Dedifferentiated amniotic fluid mesenchymal stem cell (primary cell): ENCODE results near the gene NFAT5.
A peak's percentile ranks its signal among the peaks of the same experiment; 100 is the strongest.
"Not testable (repeated sequence)": the region's sequence is repeated elsewhere in the genome, so short reads cannot be mapped to it uniquely, and the experiment has no call there.

Experiments
- DNase-seq: peaks from one replicate; pipeline ENCODE4 v3.0.0-alpha.2; 2016; ENCODE audit errors: extremely low spot score

NFAT5 gene

DNA sequence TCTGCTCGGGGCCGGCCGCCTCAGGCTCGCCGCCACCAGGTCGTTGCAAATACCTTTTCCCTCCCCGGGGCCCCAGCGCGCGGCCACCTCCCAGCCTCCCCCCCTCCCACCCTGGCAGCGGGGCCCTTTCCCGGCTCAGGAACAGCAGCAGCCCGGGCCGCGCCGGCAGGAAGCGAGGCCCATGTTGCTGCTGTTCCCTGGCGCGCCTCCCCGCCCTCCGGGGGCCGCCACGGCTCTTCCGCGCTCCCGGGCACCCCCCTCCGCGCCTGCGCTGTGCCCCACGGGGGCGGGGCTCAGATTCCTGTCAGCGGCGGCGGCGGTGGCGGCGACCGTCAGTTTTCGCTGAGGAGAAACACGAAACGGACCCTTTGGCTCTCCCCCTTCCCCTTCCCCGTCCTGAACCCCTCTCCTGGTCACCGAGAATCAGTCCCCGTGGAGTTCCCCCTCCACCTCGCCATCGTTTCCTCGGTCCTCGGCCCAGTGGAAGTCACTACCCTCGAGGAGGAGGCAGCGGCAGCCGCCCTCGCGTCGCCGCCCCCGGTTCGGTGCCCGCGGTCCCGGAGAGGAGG, at the start of gene NFAT5:
NFAT5 (plus strand) TSS at position 296 of the 569 bp plus-strand sequence. CDS start 336 bp downstream, outside the sequence.
- DNase-seq: peak; percentile 61

- not testable (repeated sequence) for DNase-seq
Observed at GRCh38 chr16:69517914-69518313, 47.9 kb upstream of the NFAT5 start.

GRCh38 chr16:69520413-69520799, 45.4 kb upstream of the NFAT5 start:
- DNase-seq: no peak

- DNase-seq: peak; percentile 81
Observed at GRCh38 chr16:69520800-69521602, 44.8 kb upstream of the NFAT5 start.

GRCh38 chr16:69522041-69522578, 43.7 kb upstream of the NFAT5 start:
- DNase-seq: no peak

DNA sequence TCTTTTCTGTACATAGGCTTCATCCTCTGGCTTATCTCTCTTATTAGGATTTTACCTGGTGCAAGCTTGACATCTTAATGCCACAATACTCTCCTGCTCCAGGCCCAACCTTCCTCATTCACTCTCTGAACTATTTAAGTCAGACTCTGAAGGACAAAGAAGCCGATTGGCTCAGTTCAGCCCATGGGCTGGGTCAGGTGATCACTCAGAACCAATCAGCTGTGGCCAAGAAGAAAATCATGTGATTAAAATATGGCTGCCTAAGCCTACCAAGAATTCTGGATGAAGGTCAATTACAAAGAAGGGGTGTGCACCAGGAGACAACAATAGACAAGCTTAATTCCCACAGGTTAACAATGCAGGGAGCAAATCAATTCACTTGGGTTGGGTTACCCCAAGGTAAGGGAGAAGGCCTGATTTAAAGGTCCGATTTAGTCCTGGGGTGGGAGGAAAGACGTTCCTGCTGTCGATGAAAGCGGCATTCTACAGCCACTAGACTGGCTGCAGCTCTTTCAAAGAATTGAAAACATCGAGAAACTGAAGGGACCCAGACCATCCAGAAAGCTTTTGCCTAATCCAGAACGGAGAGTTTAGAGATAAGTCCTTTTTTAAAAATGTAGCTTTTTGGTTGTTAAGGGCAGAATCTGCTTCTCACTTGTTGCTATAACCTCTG, 42.9 kb upstream of the NFAT5 start:
- no peak for DNase-seq

DNA sequence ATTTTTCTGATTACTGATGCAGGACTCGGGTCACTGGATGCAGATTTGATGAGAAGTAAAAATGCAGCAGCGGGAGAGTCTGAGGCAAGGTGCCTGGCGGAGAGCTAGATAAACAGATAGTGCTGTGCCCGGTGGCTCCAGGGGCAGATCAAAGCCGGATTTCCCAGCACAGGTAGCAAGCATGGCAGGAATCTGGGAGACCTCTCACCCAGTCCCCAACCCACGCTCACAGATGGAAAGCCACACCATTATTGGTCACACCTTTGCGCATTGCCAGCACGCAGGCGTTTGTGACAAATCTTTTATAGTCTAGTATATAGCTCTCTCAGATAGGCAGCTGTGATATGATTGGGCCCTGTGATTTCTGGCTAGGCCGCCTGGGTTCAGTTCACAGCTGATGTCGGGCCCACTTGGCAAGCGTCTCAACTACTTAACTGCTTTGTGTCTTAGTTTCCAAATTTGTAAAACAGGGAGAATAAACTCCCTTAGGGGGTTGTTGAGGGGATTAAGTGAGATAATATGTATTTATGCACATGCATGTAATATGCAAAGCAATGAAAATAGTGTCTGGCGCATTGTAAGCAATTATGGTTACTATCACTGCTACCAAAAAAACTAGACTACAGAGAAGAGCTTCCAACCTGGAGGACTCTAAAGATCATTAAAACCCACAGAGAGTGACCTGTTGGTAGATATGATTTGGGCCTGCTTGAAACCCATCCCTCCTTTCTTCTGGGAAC, 42.0 kb upstream of the NFAT5 start:
- DNase-seq: no peak

GRCh38 chr16:69526831-69527655, 38.7 kb upstream of the NFAT5 start:
- no peak for DNase-seq

DNA sequence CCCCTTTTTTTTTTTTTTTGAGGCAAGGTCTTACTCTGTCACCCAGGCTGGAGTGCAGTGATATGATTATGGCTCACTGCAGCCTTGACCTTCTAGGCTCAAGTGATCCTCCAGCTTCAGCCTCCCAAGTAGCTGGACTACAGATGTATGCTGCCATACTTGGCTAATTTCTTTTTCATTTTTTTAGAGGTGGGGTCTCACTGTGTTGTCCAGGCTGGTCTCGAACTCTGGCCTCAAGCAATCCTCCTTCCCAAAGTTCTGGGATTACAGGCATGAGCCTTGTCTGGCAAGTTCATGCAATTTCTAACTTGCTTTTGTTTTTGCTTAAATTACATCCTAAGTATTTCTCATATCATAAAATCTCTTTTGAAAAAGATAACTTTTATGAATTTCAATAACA, 33.8 kb upstream of the NFAT5 start:
- no peak for DNase-seq

GRCh38 chr16:69532641-69533455, 32.9 kb upstream of the NFAT5 start:
- DNase-seq: no peak

DNA sequence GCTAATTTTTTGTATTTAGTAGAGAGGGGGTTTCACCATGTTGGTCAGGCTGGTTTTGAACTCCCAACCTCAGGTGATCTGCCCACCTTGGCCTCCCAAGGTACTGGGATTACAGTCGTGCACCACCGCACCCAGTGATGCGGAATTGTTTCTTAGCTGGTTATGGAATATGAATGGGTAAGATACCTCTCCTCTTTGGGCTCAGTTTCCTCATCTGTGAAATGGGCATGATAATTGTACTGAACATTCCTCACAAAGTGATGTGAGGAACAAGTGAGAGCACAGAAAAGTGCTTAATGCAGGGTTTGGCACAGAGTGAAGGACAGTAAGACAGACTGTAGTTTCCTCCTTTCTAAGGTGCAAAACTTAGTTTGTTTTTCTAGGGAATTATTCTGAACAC, 31.0 kb upstream of the NFAT5 start:
- DNase-seq: no peak

GRCh38 chr16:69535123-69536050, 30.4 kb upstream of the NFAT5 start:
- DNase-seq: peak; percentile 47

DNA sequence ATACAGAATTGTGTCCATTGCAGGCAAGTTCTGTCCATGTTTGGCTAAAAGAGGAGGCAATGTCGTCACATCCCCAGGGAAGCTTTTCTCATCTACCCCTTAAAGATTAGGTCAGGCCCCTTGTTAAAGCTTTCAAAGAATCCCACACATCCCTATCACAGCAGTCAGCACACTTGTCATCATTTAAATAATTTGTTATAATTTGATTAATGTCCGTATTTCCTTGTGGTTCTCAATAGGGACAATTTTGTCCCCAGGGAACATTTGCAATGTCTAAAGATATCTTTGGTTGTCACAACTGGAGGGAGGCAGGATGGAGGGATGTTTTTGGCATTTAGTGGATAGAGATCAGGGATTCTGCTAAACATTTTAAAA, 28.1 kb upstream of the NFAT5 start:
- no peak for DNase-seq

- DNase-seq: no peak
Observed at GRCh38 chr16:69538808-69539207, 27.0 kb upstream of the NFAT5 start.

DNA sequence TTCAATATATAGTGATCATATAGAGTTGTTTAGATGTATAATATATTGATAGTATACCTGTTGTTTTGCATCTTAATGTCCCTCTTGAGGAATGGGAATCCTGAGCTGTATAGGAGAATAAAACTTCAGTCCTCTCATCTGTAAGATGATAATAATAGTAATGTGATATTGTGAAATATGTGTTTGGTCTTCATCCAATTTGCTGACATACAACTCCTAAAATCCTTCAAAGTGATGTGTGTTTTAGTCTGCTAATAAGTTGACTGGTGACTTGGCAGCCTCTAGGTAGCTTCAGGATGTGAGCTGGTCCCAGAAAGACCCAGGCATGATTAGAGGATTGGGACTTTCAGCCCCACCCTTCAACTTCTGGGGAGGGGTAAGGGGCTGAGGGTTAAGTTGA, 22.8 kb upstream of the NFAT5 start:
- no peak for DNase-seq

GRCh38 chr16:69544088-69544487, 21.7 kb upstream of the NFAT5 start:
- no peak for DNase-seq

GRCh38 chr16:69546663-69547062, 19.1 kb upstream of the NFAT5 start:
- not testable (repeated sequence) for DNase-seq

DNA sequence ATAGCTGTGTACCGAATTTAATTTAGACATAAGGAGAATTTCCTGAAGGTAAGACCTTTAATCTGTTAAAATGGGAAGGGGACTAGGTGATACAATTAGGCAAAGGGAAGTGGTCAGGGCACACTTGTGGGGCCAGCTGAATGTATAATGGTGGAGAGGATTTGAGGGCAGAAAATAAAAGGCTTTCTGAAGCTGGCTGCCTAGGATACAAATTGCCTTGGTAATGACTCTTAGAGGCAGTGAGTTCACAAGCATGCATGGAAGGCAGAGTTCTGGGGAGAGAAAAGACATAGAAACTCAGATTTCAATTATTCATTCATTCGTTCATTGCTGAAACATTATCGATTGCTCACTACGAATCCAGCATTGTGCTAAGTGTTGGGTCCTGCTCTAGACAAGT, 12.4 kb upstream of the NFAT5 start:
- DNase-seq: no peak

GRCh38 chr16:69554495-69554894, 11.3 kb upstream of the NFAT5 start:
- no peak for DNase-seq
